Sigmoid colon (tissue), 4 donors: ENCODE data around the gene ZMIZ1.

Experiments used
- CTCF ChIP-seq, 4 experiments: fragments of 450-650 bp in 3 of 4; fragments of 200-600 bp in 1 of 4; IDR thresholded peaks; one replicate each; pipeline ENCODE4 v1.5.1; 2016 to 2019; ENCODE audit warnings: antibody characterized with exemption in 4 of 4, mild to moderate bottlenecking in 3 of 4, moderate library complexity in 2 of 4
- POLR2A ChIP-seq, 2 donors: fragments of 450-650 bp; IDR thresholded peaks; one replicate each; pipeline ENCODE4 v1.6.1; 2016; ENCODE audit warnings: antibody characterized with exemption in 2 of 2, mild to moderate bottlenecking in 2 of 2, moderate library complexity in 2 of 2
- POLR2AphosphoS5 ChIP-seq, 4 donors: sonication (generic); formaldehyde crosslinking; IDR thresholded peaks; one replicate each; pipeline ENCODE4 v1.6.1; 2017; ENCODE audit warnings: antibody characterized with exemption in 4 of 4

- TF ChIP-seq POLR2A (IDR thresholded peaks at IDR 0.05): no peak
- no peak for TF ChIP-seq CTCF (IDR thresholded peaks at IDR 0.05)
- no peak for TF ChIP-seq POLR2AphosphoS5 (IDR thresholded peaks at IDR 0.05)
These were observed 74.0 kb downstream of the ZMIZ1 start for GRCh38 chr10:79142522-79143309.
